ENCODE measurements around the gene ZC3H6.

ZC3H6 gene

GRCh38 chr2:112275311-112275886 is at the start of gene ZC3H6:
Gene ZC3H6, plus strand, starts transcription at chr2:112275597. Its CDS starts 398 bp downstream, at chr2:112275995.
- DNase-seq (ENCODE audit: low read depth in 3 of 3, low spot score in 1 of 3): peak; percentile 98 to 100 (median 100)

GRCh38 chr2:112229348-112229747 is 46.0 kb upstream of the ZC3H6 start:
- no peak for DNase-seq (ENCODE audit: low read depth in 3 of 3, low spot score in 1 of 3)

- DNase-seq (ENCODE audit: low read depth in 3 of 3, low spot score in 1 of 3): no peak
Measured at GRCh38 chr2:112230371-112230770, 45.0 kb upstream of the ZC3H6 start.

GRCh38 chr2:112239862-112240261 is 35.5 kb upstream of the ZC3H6 start:
- no peak for DNase-seq (ENCODE audit: low read depth in 3 of 3, low spot score in 1 of 3)

GRCh38 chr2:112242384-112242783 is 33.0 kb upstream of the ZC3H6 start:
- no peak for DNase-seq (ENCODE audit: low read depth in 3 of 3, low spot score in 1 of 3)

GRCh38 chr2:112243233-112243632 is 32.2 kb upstream of the ZC3H6 start:
- no peak for DNase-seq (ENCODE audit: low read depth in 3 of 3, low spot score in 1 of 3)

- DNase-seq (ENCODE audit: low read depth in 3 of 3, low spot score in 1 of 3): no peak
Measured at GRCh38 chr2:112244854-112245253, 30.5 kb upstream of the ZC3H6 start.

GRCh38 chr2:112251271-112251670 is 24.1 kb upstream of the ZC3H6 start:
- DNase-seq (ENCODE audit: low read depth in 3 of 3, low spot score in 1 of 3): no peak

- DNase-seq (ENCODE audit: low read depth in 3 of 3, low spot score in 1 of 3): no peak
Measured at GRCh38 chr2:112253261-112253815, 22.1 kb upstream of the ZC3H6 start.

GRCh38 chr2:112254466-112255240 is 20.7 kb upstream of the ZC3H6 start, which contains the start of gene ZC3H8:
Gene ZC3H8, minus strand, starts transcription at chr2:112255042. Its CDS starts 61 bp downstream, at chr2:112254981.
- DNase-seq (ENCODE audit: low read depth in 3 of 3, low spot score in 1 of 3): peak; percentile 93 to 96 (median 94)

GRCh38 chr2:112255875-112256274 is 19.5 kb upstream of the ZC3H6 start:
- no peak for DNase-seq (ENCODE audit: low read depth in 3 of 3, low spot score in 1 of 3)

- DNase-seq (ENCODE audit: low read depth in 3 of 3, low spot score in 1 of 3): no peak
Measured at GRCh38 chr2:112256654-112257053, 18.7 kb upstream of the ZC3H6 start.

GRCh38 chr2:112257575-112257974 is 17.8 kb upstream of the ZC3H6 start:
- DNase-seq (ENCODE audit: low read depth in 3 of 3, low spot score in 1 of 3): no peak

- DNase-seq (ENCODE audit: low read depth in 3 of 3, low spot score in 1 of 3): peak; percentile 67 to 72 (median 70)
Measured at GRCh38 chr2:112259509-112260294, 15.7 kb upstream of the ZC3H6 start.

GRCh38 chr2:112260295-112260625 is 15.1 kb upstream of the ZC3H6 start:
- no peak for DNase-seq (ENCODE audit: low read depth in 3 of 3, low spot score in 1 of 3)

- no peak for DNase-seq (ENCODE audit: low read depth in 3 of 3, low spot score in 1 of 3)
Measured at GRCh38 chr2:112262876-112263275, 12.5 kb upstream of the ZC3H6 start.

GRCh38 chr2:112268547-112268946 is 6.8 kb upstream of the ZC3H6 start:
- no peak for DNase-seq (ENCODE audit: low read depth in 3 of 3, low spot score in 1 of 3)

GRCh38 chr2:112272669-112273068 is 2.7 kb upstream of the ZC3H6 start:
- no peak for DNase-seq (ENCODE audit: low read depth in 3 of 3, low spot score in 1 of 3)

- no peak for DNase-seq (ENCODE audit: low read depth in 3 of 3, low spot score in 1 of 3)
Measured at GRCh38 chr2:112273349-112273748, 2.0 kb upstream of the ZC3H6 start.

- DNase-seq (ENCODE audit: low read depth in 3 of 3, low spot score in 1 of 3): peak; percentile 62 to 70 (median 69)
Measured at GRCh38 chr2:112275887-112276773, 733 bp downstream of the ZC3H6 start.

- DNase-seq (ENCODE audit: low read depth in 3 of 3, low spot score in 1 of 3): no peak
Measured at GRCh38 chr2:112276954-112277353, 1.6 kb downstream of the ZC3H6 start.
